Right lobe of liver (tissue), 6 donors: ENCODE measurements around the gene C16orf86. TPM values are rescaled to one million over a fixed set of nuclear protein-coding genes. Genes with fewer than 3 reads are reported as not detected.

Experiments used
- ATAC-seq, 4 donors: fragments of 200-7000 bp; cut with Tn5 transposase; one replicate each; pipeline ENCODE4 v1.9.1; 2020; ENCODE audit warnings: mild to moderate bottlenecking in 4 of 4, moderate library complexity in 4 of 4
- DNase-seq, 3 donors: peaks; one replicate each; pipeline ENCODE4 v3.0.0-alpha.2; 2020
- H3K27ac ChIP-seq, 3 donors: fragments of 200-600 bp; one replicate each; pipeline ENCODE4 v1.8.0; 2022
- H3K27me3 ChIP-seq, 2 donors: fragments of 200-600 bp; one replicate each; pipeline ENCODE4 v1.8.0; 2022
- H3K36me3 ChIP-seq, 4 donors: fragments of 200-600 bp; sonication (generic) in 1 of 4; one replicate each; pipeline versions ENCODE4 v1.5.1 to v1.8.0; 2017 to 2022; ENCODE audit warnings: control low read depth in 1 of 4
- H3K4me1 ChIP-seq, 4 donors: fragments of 200-600 bp; sonication (generic) in 1 of 4; one replicate each; pipeline versions ENCODE4 v1.5.1 to v1.8.0; 2017 to 2022; ENCODE audit warnings: control low read depth in 1 of 4
- H3K4me3 ChIP-seq, 3 donors: fragments of 200-600 bp; one replicate each; pipeline ENCODE4 v1.8.0; 2022
- H3K9me3 ChIP-seq, 4 donors: fragments of 200-600 bp; sonication (generic) in 1 of 4; one replicate each; pipeline versions ENCODE4 v1.5.1 to v1.8.0; 2017 to 2022; ENCODE audit warnings: control low read depth in 1 of 4
- CTCF ChIP-seq, 4 donors: fragments of 200-600 bp in 3 of 4; fragments of 450-650 bp in 1 of 4; IDR thresholded peaks; one replicate each; pipeline versions ENCODE4 v1.5.1 to v1.8.0; 2016 to 2022; ENCODE audit warnings: antibody characterized with exemption in 4 of 4, mild to moderate bottlenecking in 2 of 4
- POLR2A ChIP-seq: fragments of 450-650 bp; IDR thresholded peaks from one replicate; pipeline ENCODE4 v1.6.1; 2017; ENCODE audit warnings: antibody characterized with exemption, mild to moderate bottlenecking
- WGBS: methylation state at CpG from one replicate; pipeline ENCODE4 v1.1.6; 2018; ENCODE audit warnings: low coverage, low lambda C conversion rate; ENCODE audit not compliant: insufficient coverage; ENCODE audit errors: missing lambda C conversion rate; 5-methylcytosine and 5-hydroxymethylcytosine counted together
- intact Hi-C, 2 donors: fragments of 100-400 bp; cut with DNase I; formaldehyde crosslinking; loops; one replicate each; pipeline versions ENCODE4 v1.11.2 to v1.14.1; 2022
- total RNA-seq, 6 experiments: library from RNA; depleted of rRNA in 2 of 6; stranded (reverse); fragments of >200 nt in 2 of 6; fragmentation: NEBNext Ultra II Directional in 3 of 6; extraction: Animal tissue kit (Norgen Biotek cat#: 25700) in 3 of 6; gene quantifications; one replicate each; pipeline versions ENCODE4 v1.1.0 to v1.2.4, GENCODE V29; 2016 to 2023
- donor health status: DM: no; HTN: yes; CAD: no.
- donor health status: DM: no; HTN: no; CAD: no.
- donor health status: DM: no; HTN: no; CAD: no.
- donor health status: DM: no; HTN: yes; CAD: no.
- donor health status: DM: no; HTN: yes; CAD: no.

Gene C16orf86
- total RNA-seq, 6 experiments from 2014 or later: 1.4 to 4.3 (median 2.5) TPM

- peak overlapping the region in 1 of 3 donors; percentile 27 for H3K4me3 ChIP-seq
- H3K27me3 ChIP-seq: peaks cover 0 to 12% of the 10 kb centered on the region in 2 donors
- DNase-seq: peak in 1 of 3 donors; percentile 42
- no peaks in the 10 kb centered on the region for H3K36me3 ChIP-seq
- no peaks in the 10 kb centered on the region for H3K9me3 ChIP-seq
- peaks cover 0 to 5% (median 0%) of the 10 kb centered on the region in 4 donors for H3K4me1 ChIP-seq
- no peak overlapping the region for H3K27ac ChIP-seq
- ATAC-seq: peak in 3 of 4 donors; percentile 4 to 43 (median 13)
- intact Hi-C loops: no loop called here
- WGBS: no CpG with 5 or more reads among the region's 59 CpGs
- TF ChIP-seq CTCF (IDR thresholded peaks at IDR 0.05): no peak
- no peak for TF ChIP-seq POLR2A
Measured at GRCh38 chr16:67652578-67653127, 14.0 kb upstream of the C16orf86 start.

- DNase-seq (peak in 1 of 3 donors; percentile 42), ATAC-seq (no peak)
- peaks cover 0 to 12% of the 10 kb centered on the region in 2 donors for H3K27me3 ChIP-seq
- no peaks in the 10 kb centered on the region for H3K9me3 ChIP-seq
- TF ChIP-seq CTCF (IDR thresholded peaks at IDR 0.05) (no peak), POLR2A (no peak)
- H3K36me3 ChIP-seq: no peaks in the 10 kb centered on the region
- intact Hi-C loops: no loop called here
- WGBS: 0% methylated on average over 3 of the region's 68 CpGs
- peaks cover 0 to 5% (median 0%) of the 10 kb centered on the region in 4 donors for H3K4me1 ChIP-seq
- no peak overlapping the region for H3K27ac ChIP-seq
- peak overlapping the region in 1 of 3 donors; percentile 27 for H3K4me3 ChIP-seq
Measured at GRCh38 chr16:67653128-67653788, 13.4 kb upstream of the C16orf86 start.

GRCh38 chr16:67653789-67654402 is 12.7 kb upstream of the C16orf86 start:
- WGBS: 0% methylated on average over 1 of the region's 25 CpGs
- DNase-seq (no peak), ATAC-seq (no peak)
- TF ChIP-seq CTCF (IDR thresholded peaks at IDR 0.05): no peak
- peaks cover 0 to 5% (median 0%) of the 10 kb centered on the region in 4 donors for H3K4me1 ChIP-seq
- H3K27ac ChIP-seq: no peak overlapping the region
- H3K9me3 ChIP-seq: no peaks in the 10 kb centered on the region
- no peak overlapping the region for H3K4me3 ChIP-seq
- no peaks in the 10 kb centered on the region for H3K36me3 ChIP-seq
- intact Hi-C loops: no loop called here
- peaks cover 0 to 12% of the 10 kb centered on the region in 2 donors for H3K27me3 ChIP-seq

GRCh38 chr16:67654403-67654911 is 12.2 kb upstream of the C16orf86 start:
- peaks cover 0 to 12% of the 10 kb centered on the region in 2 donors for H3K27me3 ChIP-seq
- no peak overlapping the region for H3K4me3 ChIP-seq
- intact Hi-C loops: no loop called here
- no peak overlapping the region for H3K27ac ChIP-seq
- TF ChIP-seq CTCF (IDR thresholded peaks at IDR 0.05) (no peak), POLR2A (no peak)
- H3K9me3 ChIP-seq: no peaks in the 10 kb centered on the region
- peaks cover 0 to 8% (median 0%) of the 10 kb centered on the region in 4 donors for H3K4me1 ChIP-seq
- DNase-seq (no peak), ATAC-seq (no peak)
- 71% methylated on average over 14 of the region's 30 CpGs for WGBS
- no peaks in the 10 kb centered on the region for H3K36me3 ChIP-seq
